MCF 10A (cell line): ENCODE data around the gene MAGI3. TPM values are rescaled to one million over a fixed set of nuclear protein-coding genes. Genes with fewer than 3 reads are reported as not detected.
A peak's percentile ranks its signal among the peaks of the same experiment; 100 is the strongest.

Source experiments
- BruUV-seq: library from RNA; stranded (reverse); fragments of 400-500 nt; replicated peaks from 2 replicates; lab custom pipeline; 2021; lab: Mats Ljungman, UMichigan
- CTCF ChIA-PET: fragments of 300-600 bp; sonication (Branson Sonifier 250); formaldehyde crosslinking; extraction: SDS; loops from one replicate; lab custom pipeline; 2021; ENCODE audit warnings: antibody characterized with exemption, inconsistent platforms; lab: Yijun Ruan, JAX
- POLR2A ChIA-PET: fragments of 300-600, 350-650 bp; sonication (Branson Sonifier 250); formaldehyde crosslinking; extraction: SDS; loops from one replicate; lab custom pipeline; 2020; ENCODE audit warnings: antibody characterized with exemption, inconsistent platforms; lab: Yijun Ruan, JAX
- DNase-seq: peaks from one replicate; pipeline ENCODE4 v3.0.0-alpha.2; 2018; ENCODE audit not compliant: unreplicated experiment
- H3K27ac Mint-ChIP-seq: one replicate; pipeline ENCODE4 v1.8.0; 2022; ENCODE audit warnings: mild to moderate bottlenecking, low read depth, mixed read lengths; ENCODE audit not compliant: unreplicated experiment
- H3K27me3 Mint-ChIP-seq: one replicate; pipeline ENCODE4 v1.8.0; 2022; ENCODE audit warnings: mixed read lengths; ENCODE audit not compliant: insufficient read depth, unreplicated experiment
- H3K36me3 Mint-ChIP-seq: one replicate; pipeline ENCODE4 v1.8.0; 2022; ENCODE audit warnings: mild to moderate bottlenecking, moderate library complexity, mixed read lengths; ENCODE audit not compliant: insufficient read depth, unreplicated experiment
- H3K4me1 Mint-ChIP-seq: one replicate; pipeline ENCODE4 v1.8.0; 2022; ENCODE audit warnings: mixed read lengths; ENCODE audit not compliant: insufficient read depth, unreplicated experiment
- H3K4me3 Mint-ChIP-seq: one replicate; pipeline ENCODE4 v1.8.0; 2022; ENCODE audit warnings: mild to moderate bottlenecking, moderate library complexity, mixed read lengths; ENCODE audit not compliant: unreplicated experiment
- H3K9me3 Mint-ChIP-seq: one replicate; pipeline ENCODE4 v1.8.0; 2022; ENCODE audit warnings: mixed read lengths; ENCODE audit not compliant: unreplicated experiment
- CTCF ChIP-seq: fragments of 200-600 bp; IDR thresholded peaks from one replicate; pipeline ENCODE4 v1.8.0; 2022; ENCODE audit warnings: antibody characterized with exemption, mild to moderate bottlenecking; ENCODE audit not compliant: unreplicated experiment
- intact Hi-C: fragments of 100-400 bp; cut with micrococcal nuclease; formaldehyde crosslinking; loops from 2 replicates; pipeline ENCODE4 v1.14.1; 2022
- total RNA-seq: library from RNA; stranded (reverse); gene quantifications from 2 replicates; pipeline ENCODE4 v1.2.3, GENCODE V29; 2022

The MAGI3 gene
- total RNA-seq, 1 experiment from 2014 or later = 14.3 TPM

- no peak for TF ChIP-seq CTCF
- no peak overlapping the region for H3K4me3 Mint-ChIP-seq
- ChIA-PET CTCF (interaction anchor here (0.7 kb wide), 1 partner anchor 85 kb away, joined by 3 read pairs; no protein-coding TSS in a partner anchor), POLR2A (no interaction called here)
- no TSS peak for BruUV-seq
- peaks cover 7% of the 10 kb centered on the region for H3K9me3 Mint-ChIP-seq
- no peak for DNase-seq
- intact Hi-C loops = no loop called here
- H3K27ac Mint-ChIP-seq = peak overlapping the region; percentile 27
- no peaks in the 10 kb centered on the region for H3K36me3 Mint-ChIP-seq
- no peaks in the 10 kb centered on the region for H3K27me3 Mint-ChIP-seq
- H3K4me1 Mint-ChIP-seq = no peaks in the 10 kb centered on the region
These were observed 214.8 kb downstream of the MAGI3 start for GRCh38 chr1:113605146-113605545.

GRCh38 chr1:113608399-113608798 is 218.1 kb downstream of the MAGI3 start:
- no peaks in the 10 kb centered on the region for H3K4me1 Mint-ChIP-seq
- H3K9me3 Mint-ChIP-seq = no peaks in the 10 kb centered on the region
- TF ChIP-seq CTCF = no peak
- H3K36me3 Mint-ChIP-seq = peaks cover 6% of the 10 kb centered on the region
- peak overlapping the region; percentile 21 for H3K27ac Mint-ChIP-seq
- intact Hi-C loops = no loop called here
- no peak overlapping the region for H3K4me3 Mint-ChIP-seq
- ChIA-PET POLR2A (no interaction called here), CTCF (interaction anchor here (0.7 kb wide), 1 partner anchor 1148 kb away, joined by 3 read pairs; no protein-coding TSS in a partner anchor)
- no peak for DNase-seq
- no peaks in the 10 kb centered on the region for H3K27me3 Mint-ChIP-seq
- no TSS peak for BruUV-seq

- Mint-ChIP-seq H3K27me3 (no peaks in the 10 kb centered on the region), H3K9me3 (no peaks in the 10 kb centered on the region), H3K36me3 (peaks cover 6% of the 10 kb centered on the region), H3K27ac (no peak overlapping the region), H3K4me3 (no peak overlapping the region), H3K4me1 (peaks cover 6% of the 10 kb centered on the region)
- no TSS peak for BruUV-seq
- no peak for DNase-seq
- no peak for TF ChIP-seq CTCF
- intact Hi-C loops = no loop called here
- ChIA-PET CTCF (interaction anchor here (0.7 to 1.3 kb wide), 3 partner anchors 9 to 122 kb away, joined by 3 read pairs; no protein-coding TSS in a partner anchor), POLR2A (no interaction called here)
These were observed 220.1 kb downstream of the MAGI3 start for GRCh38 chr1:113610372-113610771.

GRCh38 chr1:113615425-113615824 is 225.1 kb downstream of the MAGI3 start:
- POLR2A ChIA-PET = interaction anchor here (0.8 to 1.6 kb wide), 5 partner anchors 8 to 221 kb away, joined by 3 to 4 read pairs (median 3); no protein-coding TSS in a partner anchor
- CTCF ChIA-PET = interaction anchor here (2.0 kb wide), 1 partner anchor 162 kb away, joined by 7 read pairs; no protein-coding TSS in a partner anchor
- no peak for TF ChIP-seq CTCF
- Mint-ChIP-seq H3K36me3 (peaks cover 6% of the 10 kb centered on the region), H3K27me3 (no peaks in the 10 kb centered on the region), H3K4me3 (no peak overlapping the region), H3K9me3 (no peaks in the 10 kb centered on the region), H3K4me1 (peaks cover 12% of the 10 kb centered on the region), H3K27ac (no peak overlapping the region)
- DNase-seq = peak; percentile 64
- intact Hi-C loops = loop anchor here (5.0 kb wide), 1 partner anchor 223 kb away; the partner anchor contains the start of gene MAGI3
- BruUV-seq = no TSS peak
